SK-N-SH (cell line): Measurements from ENCODE around the gene FTO. TPM values are rescaled to one million over a fixed set of nuclear protein-coding genes. Genes with fewer than 3 reads are reported as not detected.
A peak's percentile ranks its signal among the peaks of the same experiment; 100 is the strongest.

Experiments
- CTCF ChIA-PET: fragments of 300-600, 350-600 bp; formaldehyde crosslinking; extraction: SDS; loops from one replicate; lab custom pipeline; 2021; lab: Yijun Ruan, JAX
- POLR2A ChIA-PET: fragments of 350-600 bp; sonication (Branson Sonifier 250); formaldehyde crosslinking; extraction: SDS; loops from one replicate; lab custom pipeline; 2020; ENCODE audit warnings: antibody characterized with exemption, inconsistent platforms; lab: Yijun Ruan, JAX
- DNase-seq: peaks from one replicate; pipeline ENCODE4 v3.0.0; 2012
- H2AFZ ChIP-seq: fragments of 200-600 bp; sonication (generic); 2 replicates; pipeline ENCODE4 v1.8.1; 2016; ENCODE audit warnings: antibody characterized with exemption, mild to moderate bottlenecking, low read depth
- H3F3A ChIP-seq: fragments of 200-600 bp; sonication (generic); replicated peaks from 2 replicates; pipeline ENCODE3; 2016; ENCODE audit warnings: antibody characterized with exemption, mild to moderate bottlenecking; ENCODE audit not compliant: insufficient read depth
- H3K27ac ChIP-seq, 2 experiments: fragments of 200-500 bp in 1 of 2; fragments of 200-600 bp in 1 of 2; sonication (Bioruptor generic) in 1 of 2; sonication (generic), shearing (Covaris generic) in 1 of 2; 2 replicates each; pipeline versions ENCODE4 v1.5.1 to v1.6.1; 2014 to 2016; ENCODE audit warnings: low read depth in 2 of 2, inconsistent platforms in 1 of 2, low read length in 1 of 2, mild to moderate bottlenecking in 1 of 2, mixed read lengths in 1 of 2
- H3K27me3 ChIP-seq: fragments of 200-600 bp; sonication (generic), shearing (Covaris generic); 2 replicates; pipeline ENCODE4 v1.6.1; 2016; ENCODE audit warnings: mixed run types; ENCODE audit not compliant: insufficient read depth
- H3K36me3 ChIP-seq, 2 experiments: fragments of 200-500 bp in 1 of 2; fragments of 200-600 bp in 1 of 2; sonication (Bioruptor generic) in 1 of 2; sonication (generic) in 1 of 2; replicated peaks in 1 of 2; 2 replicates each; pipeline versions ENCODE3 to v1.5.1; 2014 to 2016; ENCODE audit warnings: low read length in 1 of 2, mild to moderate bottlenecking in 1 of 2; ENCODE audit not compliant: insufficient read depth in 2 of 2, control insufficient read depth in 1 of 2
- H3K4me1 ChIP-seq, 2 experiments: fragments of 200-500 bp in 1 of 2; fragments of 200-600 bp in 1 of 2; sonication (Bioruptor generic) in 1 of 2; sonication (generic), shearing (Covaris generic) in 1 of 2; 2 replicates each; pipeline versions ENCODE4 v1.5.1 to v1.6.1; 2014 to 2016; ENCODE audit warnings: low read depth in 1 of 2, low read length in 1 of 2, mixed run types in 1 of 2; ENCODE audit not compliant: insufficient read depth in 2 of 2, control insufficient read depth in 1 of 2
- H3K4me2 ChIP-seq: fragments of 200-600 bp; sonication (generic), shearing (Covaris generic); 2 replicates; pipeline ENCODE4 v1.6.1; 2017; ENCODE audit warnings: mixed run types
- H3K4me3 ChIP-seq, 2 experiments: fragments of 200-500 bp in 1 of 2; fragments of 200-600 bp in 1 of 2; sonication (Bioruptor generic) in 1 of 2; sonication (generic), shearing (Covaris generic) in 1 of 2; 2 replicates each; pipeline versions ENCODE4 v1.5.1 to v1.8.1; 2014 to 2016; ENCODE audit warnings: low read depth in 2 of 2, inconsistent platforms in 1 of 2, low read length in 1 of 2, mild to moderate bottlenecking in 1 of 2, mixed read lengths in 1 of 2, moderate library complexity in 1 of 2
- H3K79me2 ChIP-seq: fragments of 200-600 bp; sonication (generic); 2 replicates; pipeline ENCODE4 v1.8.1; 2017; ENCODE audit warnings: mild to moderate bottlenecking; ENCODE audit not compliant: insufficient read depth
- H3K9ac ChIP-seq: fragments of 200-600 bp; sonication (generic); 2 replicates; pipeline ENCODE4 v1.6.1; 2017; ENCODE audit warnings: mixed run types
- H3K9me2 ChIP-seq: fragments of 200-600 bp; sonication (generic); 2 replicates; pipeline ENCODE4 v1.6.1; 2017; ENCODE audit warnings: mixed run types
- H3K9me3 ChIP-seq: fragments of 200-600 bp; sonication (generic); 2 replicates; pipeline ENCODE4 v1.6.1; 2017; ENCODE audit warnings: mixed run types, mild to moderate bottlenecking, moderate library complexity
- H4K20me1 ChIP-seq: fragments of 200-600 bp; sonication (generic); 2 replicates; pipeline ENCODE4 v1.6.1; 2017; ENCODE audit warnings: mild to moderate bottlenecking, mixed run types; ENCODE audit not compliant: insufficient read depth
- CHD2 ChIP-seq: fragments of 150-350 bp; IDR thresholded peaks from 2 replicates; pipeline ENCODE4 v1.6.1; 2018; ENCODE audit warnings: low read length; ENCODE audit not compliant: partially characterized antibody
- CTCF ChIP-seq: fragments of 200-600 bp; sonication (generic); IDR thresholded peaks from 2 replicates; pipeline ENCODE4 v1.6.1; 2017; ENCODE audit warnings: antibody characterized with exemption, mild to moderate bottlenecking, moderate library complexity
- ELF1 ChIP-seq: IDR thresholded peaks from 2 replicates; pipeline ENCODE4 v1.4.0; 2012
- FOSL2 ChIP-seq: IDR thresholded peaks from 2 replicates; pipeline ENCODE4 v1.4.0; 2012; ENCODE audit warnings: low read depth, mild to moderate bottlenecking, moderate library complexity, borderline replicate concordance
- FOXJ3 ChIP-seq: sonication (generic); formaldehyde crosslinking; IDR thresholded peaks from 2 replicates; pipeline ENCODE4 v1.5.1; 2020; ENCODE audit warnings: mild to moderate bottlenecking, missing genetic modification reagents
- FOXM1 ChIP-seq: IDR thresholded peaks from 2 replicates; pipeline ENCODE4 v1.4.0; 2012; ENCODE audit warnings: low read depth, mild to moderate bottlenecking
- IRF3 ChIP-seq: fragments of 150-350 bp; IDR thresholded peaks from 2 replicates; pipeline ENCODE4 v1.6.1; 2016; ENCODE audit warnings: mild to moderate bottlenecking, low read depth, low read length
- JUND ChIP-seq: IDR thresholded peaks from 2 replicates; pipeline ENCODE4 v1.4.0; 2012
- MEF2A ChIP-seq: IDR thresholded peaks from 2 replicates; pipeline ENCODE4 v1.4.0; 2012; ENCODE audit warnings: low read depth, borderline replicate concordance
- MXI1 ChIP-seq: IDR thresholded peaks from 2 replicates; pipeline ENCODE4 v1.6.1; 2012; ENCODE audit warnings: mild to moderate bottlenecking, low read depth, low read length, improper control_type of control experiment
- RAD21 ChIP-seq: IDR thresholded peaks from 2 replicates; pipeline ENCODE4 v1.6.1; 2012; ENCODE audit warnings: mild to moderate bottlenecking, low read length
- RFX5 ChIP-seq: IDR thresholded peaks from 2 replicates; pipeline ENCODE4 v1.6.1; 2012; ENCODE audit warnings: mild to moderate bottlenecking, improper control_type of control experiment, low read length
- SIN3A ChIP-seq: IDR thresholded peaks from 2 replicates; pipeline ENCODE4 v1.6.1; 2012; ENCODE audit warnings: low read depth, mild to moderate bottlenecking, low read length, moderate library complexity, borderline replicate concordance
- TAF1 ChIP-seq: IDR thresholded peaks from 2 replicates; pipeline ENCODE4 v1.6.1; 2012; ENCODE audit warnings: low read depth, mild to moderate bottlenecking, low read length, moderate library complexity, borderline replicate concordance
- TEAD4 ChIP-seq: IDR thresholded peaks from 2 replicates; pipeline ENCODE4 v1.4.0; 2012; ENCODE audit warnings: mild to moderate bottlenecking, borderline replicate concordance; ENCODE audit not compliant: insufficient read depth
- USF2 ChIP-seq: fragments of 150-350 bp; IDR thresholded peaks from 2 replicates; pipeline ENCODE4 v1.6.1; 2017; ENCODE audit warnings: antibody characterized with exemption, low read length, low read depth, borderline replicate concordance
- YY1 ChIP-seq: IDR thresholded peaks from 2 replicates; pipeline ENCODE4 v1.4.0; 2012; ENCODE audit warnings: low read depth, mild to moderate bottlenecking
- WGBS: methylation state at CpG from one replicate; pipeline ENCODE4 v1.1.6; 2017; ENCODE audit warnings: low lambda C conversion rate; 5-methylcytosine and 5-hydroxymethylcytosine counted together
- polyA plus RNA-seq, 3 experiments: library from polyadenylated mRNA; depleted of rRNA; stranded (reverse); fragments of >200 nt; gene quantifications; 2 replicates each; pipeline ENCODE4 v1.2.3, GENCODE V29; 2012

The FTO gene
- polyA plus RNA-seq, 1 of the 3 experiments (the other 2 are of a cell fraction), result 41.2 TPM

- Histone ChIP-seq H3K4me2 (no peak overlapping the region), H3K9me2 (no peaks in the 10 kb centered on the region), H3K27me3 (no peaks in the 10 kb centered on the region), H2AFZ (no peak overlapping the region), H3F3A (no peaks in the 10 kb centered on the region), H3K79me2 (no peaks in the 10 kb centered on the region), H3K27ac (peak overlapping the region in 1 of 2 experiments; percentile 98; a peak in 2 of 4 replicates), H3K4me3 (no peak overlapping the region), H3K9ac (no peak overlapping the region), H3K4me1 (peaks cover 0 to 45% of the 10 kb centered on the region in 2 experiments; a peak in 2 of 4 replicates), H3K9me3 (no peaks in the 10 kb centered on the region), H3K36me3 (no peaks in the 10 kb centered on the region), H4K20me1 (no peaks in the 10 kb centered on the region)
- no peak for DNase-seq
- TF ChIP-seq FOXJ3 (CRISPR knock-in tag) (no peak), ELF1 (no peak), TEAD4 (no peak), SIN3A (no peak), JUND (no peak), CHD2 (no peak), IRF3 (no peak), CTCF (no peak), RFX5 (no peak), FOSL2 (no peak)
- 91% methylated on average over 25 of the region's 26 CpGs for WGBS
- POLR2A ChIA-PET, result no interaction called here
- CTCF ChIA-PET, result interaction anchor here (1.4 kb wide), 1 partner anchor 16 kb away, joined by 3 read pairs; no protein-coding TSS in a partner anchor
Measured at GRCh38 chr16:54177052-54177861, 473.3 kb downstream of the FTO start.

- WGBS, result 69% methylated on average over 11 of the region's 11 CpGs
- ChIA-PET POLR2A (interaction anchor here (0.6 to 1.1 kb wide), 3 partner anchors 117 to 224 kb away, joined by 3 to 5 read pairs (median 4); no protein-coding TSS in a partner anchor), CTCF (interaction anchor here (0.6 to 2.0 kb wide), 4 partner anchors 17 to 1019 kb away, joined by 3 to 8 read pairs (median 4); no protein-coding TSS in a partner anchor)
Measured at GRCh38 chr16:54177862-54178477, 474.0 kb downstream of the FTO start.

More at GRCh38 chr16:54177862-54178477, 474.0 kb downstream of the FTO start:
- H3K9me2 ChIP-seq, result no peaks in the 10 kb centered on the region
- H3K4me3 ChIP-seq, result no peak overlapping the region
- H3K36me3 ChIP-seq, result no peaks in the 10 kb centered on the region
- no peak for DNase-seq
- H3K79me2 ChIP-seq, result no peaks in the 10 kb centered on the region
- H3F3A ChIP-seq, result no peaks in the 10 kb centered on the region
- peak overlapping the region in 1 of 2 experiments; percentile 98; a peak in 2 of 4 replicates for H3K27ac ChIP-seq
- TF ChIP-seq MXI1 (peak; percentile 61; the same call in 1 of the 2 replicates), FOSL2 (no peak), YY1 (no peak), FOXM1 (no peak), TAF1 (no peak), RAD21 (no peak), USF2 (no peak), MEF2A (no peak)
- TF ChIP-seq, all 33 proteins: peak for 1
- Histone ChIP-seq H3K4me1 (peaks cover 0 to 44% of the 10 kb centered on the region in 2 experiments; a peak in 2 of 4 replicates), H4K20me1 (no peaks in the 10 kb centered on the region), H3K4me2 (no peak overlapping the region), H2AFZ (no peak overlapping the region), H3K27me3 (no peaks in the 10 kb centered on the region), H3K9ac (no peak overlapping the region), H3K9me3 (no peaks in the 10 kb centered on the region)
